Measurements from ENCODE around the gene MNX1.

The MNX1 gene

DNA sequence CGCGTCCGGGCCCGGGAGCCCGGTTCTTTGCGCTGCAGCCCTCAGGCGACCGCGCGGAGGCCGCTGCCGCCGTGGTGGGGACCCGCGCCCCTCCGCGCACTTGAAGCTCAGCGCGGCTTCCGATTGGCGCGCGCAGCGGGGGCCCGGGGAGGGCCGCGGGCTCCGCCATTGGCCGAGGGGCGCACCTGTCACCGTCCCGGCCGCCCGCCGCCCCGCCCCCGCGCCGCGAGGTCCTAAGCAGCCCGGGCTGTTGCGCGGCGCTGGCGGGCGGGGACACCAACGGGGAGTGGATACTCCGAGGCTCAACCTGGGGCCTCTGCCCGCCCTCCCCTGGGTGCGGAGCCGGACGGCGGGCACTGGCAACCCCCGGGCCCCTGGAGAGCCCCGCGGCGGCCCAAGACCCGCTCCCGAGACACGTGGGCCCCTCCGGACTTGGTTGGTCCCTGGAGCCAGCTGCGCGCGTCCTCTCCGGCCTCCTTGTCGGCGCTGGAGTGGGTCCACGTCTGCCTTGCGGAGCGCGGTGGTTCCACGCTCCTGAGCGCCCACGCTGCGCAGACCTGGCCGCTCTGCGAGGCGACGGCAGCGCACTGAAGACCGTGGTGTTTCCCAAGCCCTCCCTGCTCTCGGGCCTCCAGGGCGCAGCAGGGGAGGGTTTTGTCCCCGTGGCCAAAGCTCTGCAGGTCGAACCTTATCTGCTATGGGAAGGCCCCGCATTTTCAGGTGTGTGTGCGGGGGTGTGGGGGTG lies at the start of gene MNX1:
Gene MNX1, minus strand, starts transcription at position 76 of the 745 bp plus-strand sequence. CDS start 313 bp downstream, outside the sequence.
- peak; percentile 35 for DNase-seq

DNA sequence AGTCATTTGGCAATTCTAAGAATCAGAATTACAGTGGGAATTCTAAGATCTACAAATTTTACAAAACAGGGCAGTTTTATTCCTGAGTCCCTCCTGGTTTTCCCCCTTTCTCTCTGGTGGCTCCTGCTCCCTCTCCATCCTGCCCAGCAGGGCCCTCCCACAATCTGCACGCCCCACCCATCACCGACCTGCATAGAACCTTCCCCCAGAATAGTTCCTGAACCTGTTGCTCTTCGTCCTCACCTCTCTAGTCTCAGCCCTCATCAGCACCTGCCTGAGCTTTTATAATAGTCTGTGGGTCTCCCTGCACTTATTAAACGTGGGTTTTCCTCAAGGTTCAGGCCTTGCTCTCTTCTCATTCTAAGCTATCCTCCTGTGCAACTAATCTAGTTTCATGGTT lies 49.1 kb upstream of the MNX1 start:
- no peak for DNase-seq

DNA sequence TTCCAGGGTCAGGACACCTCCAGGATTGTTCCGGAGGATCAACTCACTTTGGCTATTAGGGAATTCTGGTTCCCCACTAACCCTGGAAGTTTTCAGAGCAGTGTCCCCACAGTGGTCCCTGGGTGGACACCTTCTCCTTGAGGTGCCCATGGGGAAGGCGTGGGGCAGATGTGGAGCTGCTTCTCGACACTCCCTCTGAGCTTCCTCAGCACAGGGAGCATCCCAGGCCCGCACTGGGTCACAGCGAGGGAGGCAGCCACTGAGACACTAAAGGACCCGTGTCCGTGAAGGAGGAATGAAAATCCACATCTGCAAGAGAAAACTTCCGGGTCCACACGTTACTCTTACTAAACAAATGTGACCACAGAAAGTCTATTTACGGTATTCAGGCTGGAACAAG lies 48.2 kb upstream of the MNX1 start:
- no peak for DNase-seq

DNA sequence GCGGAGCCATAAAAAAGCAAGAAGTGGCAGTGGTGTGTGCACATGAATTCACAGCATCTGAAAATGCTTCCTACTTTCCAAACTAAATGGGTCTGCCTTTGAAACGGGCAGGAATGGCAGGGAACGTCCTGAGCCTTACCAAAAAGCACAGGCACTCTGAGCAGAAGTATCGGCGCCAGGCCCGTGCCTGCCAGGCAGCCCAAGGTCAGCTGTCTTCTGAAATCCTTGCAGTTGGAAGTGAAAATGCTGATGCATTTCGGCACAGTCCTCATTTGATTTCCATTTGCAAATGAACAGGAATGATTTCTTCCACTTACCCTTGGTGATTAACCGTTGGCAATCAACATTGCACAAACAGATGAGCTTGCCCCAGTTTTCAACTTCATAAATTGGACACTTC lies 47.6 kb upstream of the MNX1 start:
- no peak for DNase-seq

DNA sequence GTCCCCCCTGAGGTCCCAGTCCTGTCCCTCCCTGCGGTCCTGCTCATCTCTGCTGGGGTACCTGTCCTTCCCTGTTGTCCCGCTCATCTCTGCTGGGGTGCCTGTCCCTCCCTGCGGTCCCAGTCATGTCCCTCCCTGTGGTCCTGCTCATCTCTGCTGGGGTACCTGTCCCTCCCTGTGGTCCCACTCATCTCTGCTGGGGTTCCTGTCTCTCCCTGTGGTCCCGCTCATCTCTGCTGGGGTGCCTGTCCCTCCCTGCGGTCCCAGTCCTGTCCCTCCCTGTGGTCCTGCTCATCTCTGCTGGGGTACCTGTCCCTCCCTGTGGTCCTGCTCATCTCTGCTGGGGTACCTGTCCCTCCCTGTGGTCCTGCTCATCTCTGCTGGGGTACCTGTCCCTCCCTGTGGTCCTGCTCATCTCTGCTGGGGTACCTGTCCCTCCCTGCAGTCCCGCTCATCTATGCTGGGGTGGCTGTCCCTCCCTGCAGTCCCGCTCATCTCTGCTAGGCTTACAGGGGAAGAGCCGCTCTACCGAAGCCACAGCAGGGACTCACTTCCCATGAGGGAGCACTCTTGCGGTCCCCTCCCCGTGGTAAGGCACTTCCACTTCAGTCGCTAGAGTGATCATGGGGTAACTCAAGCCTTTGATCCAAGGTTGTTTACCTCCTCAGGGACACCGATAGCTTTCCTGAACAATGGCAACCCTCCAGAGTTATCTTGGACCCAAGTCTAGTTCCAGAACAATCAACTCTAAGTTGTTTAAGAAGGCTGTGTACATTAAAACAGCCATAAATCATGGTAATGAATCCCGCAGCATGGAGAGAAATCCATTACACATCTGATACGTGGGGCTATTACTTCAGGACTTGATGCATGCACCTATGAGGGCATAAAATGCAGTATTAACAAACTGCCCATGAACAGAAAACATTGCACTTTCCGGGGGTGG lies 46.8 kb upstream of the MNX1 start:
- no peak for DNase-seq

DNA sequence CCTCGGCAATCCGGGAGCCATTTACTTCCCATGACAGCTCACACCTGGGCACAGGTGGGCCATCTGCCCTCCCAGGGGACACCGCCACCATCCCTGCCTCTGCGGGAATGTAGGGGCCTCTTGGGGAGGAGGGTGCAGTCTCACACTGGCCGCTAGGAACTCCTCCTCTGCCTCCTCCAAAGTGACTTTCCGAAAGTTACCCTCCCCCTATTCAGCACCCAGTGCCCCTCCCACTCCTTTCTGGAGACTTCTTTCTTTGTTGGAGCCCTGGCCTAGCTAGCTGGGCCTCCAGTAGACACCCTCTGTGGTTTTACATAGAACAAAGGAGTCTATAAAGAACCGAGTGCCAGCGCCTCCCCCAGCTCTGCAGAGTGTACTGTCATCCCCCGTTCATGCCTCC lies 45.8 kb upstream of the MNX1 start:
- DNase-seq, result no peak

DNA sequence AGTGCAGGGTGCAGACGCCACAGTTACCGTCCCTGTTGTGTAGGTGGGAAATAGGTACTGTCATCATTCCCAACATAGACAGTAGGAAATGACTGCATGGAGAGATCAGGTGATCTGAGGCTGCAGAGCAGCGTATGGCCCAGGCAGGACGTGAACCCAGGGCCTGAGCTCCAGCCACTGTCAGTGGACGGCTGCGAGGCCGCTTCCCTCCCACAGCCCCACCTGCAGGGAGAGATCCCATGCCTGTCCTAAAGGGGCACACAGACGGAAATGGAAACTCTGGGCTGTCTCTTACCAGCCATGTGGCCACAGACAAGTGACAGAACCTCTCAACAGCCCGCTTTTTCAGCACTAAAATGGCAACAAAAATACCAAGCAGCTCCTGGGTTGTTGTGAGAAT lies 44.5 kb upstream of the MNX1 start:
- DNase-seq, result no peak

DNA sequence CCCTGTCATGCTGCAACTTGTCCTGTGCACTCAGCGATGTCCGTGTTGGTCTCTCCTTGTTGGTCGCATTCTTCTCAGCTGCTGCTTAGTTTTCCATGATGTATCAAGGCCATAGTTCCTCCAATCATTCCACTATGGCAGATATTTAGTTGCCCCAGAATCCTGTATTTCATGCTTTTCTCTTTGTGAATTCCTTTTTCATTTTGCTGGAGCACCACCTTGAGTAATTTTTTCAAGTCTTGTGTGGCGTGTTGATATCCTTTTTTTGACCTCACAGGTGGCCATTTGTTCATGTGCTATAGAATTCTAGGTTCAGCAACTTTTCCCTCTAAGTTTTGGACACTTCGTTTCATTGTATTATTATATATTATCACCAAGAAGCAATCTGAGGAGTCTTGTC lies 42.7 kb upstream of the MNX1 start:
- no peak for DNase-seq

DNA sequence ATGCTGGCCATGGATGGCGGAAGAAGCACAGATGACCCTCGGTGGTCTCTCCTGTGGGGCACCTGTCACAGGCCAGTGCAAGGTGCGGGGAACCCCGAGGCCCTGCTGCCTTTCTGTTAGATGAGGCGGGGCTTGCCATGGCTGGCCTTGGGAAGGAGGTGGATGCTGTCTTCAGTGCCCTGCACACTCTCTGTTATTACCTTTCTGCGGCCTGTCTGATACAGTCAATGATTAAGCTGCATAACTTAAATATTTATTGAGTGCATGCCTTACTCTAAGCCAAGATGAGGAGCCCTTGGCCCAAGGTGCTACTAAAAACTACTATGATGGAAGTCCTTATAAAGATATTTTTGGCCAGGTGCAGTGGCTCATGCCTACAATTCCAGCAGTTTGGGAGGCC lies 36.7 kb upstream of the MNX1 start:
- no peak for DNase-seq

DNA sequence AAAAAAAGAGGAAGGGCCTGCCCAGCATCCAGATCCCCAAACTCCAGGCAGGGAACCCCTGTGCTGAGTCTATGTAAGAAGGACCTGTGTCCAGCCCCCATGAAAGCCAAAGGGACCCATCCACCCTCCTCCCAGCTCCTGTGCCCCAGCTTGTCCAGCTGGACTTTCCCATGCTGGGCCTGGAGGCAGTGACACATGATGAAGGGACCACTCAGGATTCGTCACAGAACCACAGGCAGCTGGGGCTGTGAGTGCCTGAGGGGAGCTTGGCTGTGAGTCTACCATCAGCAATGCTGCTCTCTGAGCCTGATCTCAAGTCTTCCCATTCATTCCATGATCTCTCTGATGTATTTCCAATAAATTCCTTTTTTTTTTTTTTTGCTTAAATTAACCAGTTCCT lies 36.2 kb upstream of the MNX1 start:
- no peak for DNase-seq

DNA sequence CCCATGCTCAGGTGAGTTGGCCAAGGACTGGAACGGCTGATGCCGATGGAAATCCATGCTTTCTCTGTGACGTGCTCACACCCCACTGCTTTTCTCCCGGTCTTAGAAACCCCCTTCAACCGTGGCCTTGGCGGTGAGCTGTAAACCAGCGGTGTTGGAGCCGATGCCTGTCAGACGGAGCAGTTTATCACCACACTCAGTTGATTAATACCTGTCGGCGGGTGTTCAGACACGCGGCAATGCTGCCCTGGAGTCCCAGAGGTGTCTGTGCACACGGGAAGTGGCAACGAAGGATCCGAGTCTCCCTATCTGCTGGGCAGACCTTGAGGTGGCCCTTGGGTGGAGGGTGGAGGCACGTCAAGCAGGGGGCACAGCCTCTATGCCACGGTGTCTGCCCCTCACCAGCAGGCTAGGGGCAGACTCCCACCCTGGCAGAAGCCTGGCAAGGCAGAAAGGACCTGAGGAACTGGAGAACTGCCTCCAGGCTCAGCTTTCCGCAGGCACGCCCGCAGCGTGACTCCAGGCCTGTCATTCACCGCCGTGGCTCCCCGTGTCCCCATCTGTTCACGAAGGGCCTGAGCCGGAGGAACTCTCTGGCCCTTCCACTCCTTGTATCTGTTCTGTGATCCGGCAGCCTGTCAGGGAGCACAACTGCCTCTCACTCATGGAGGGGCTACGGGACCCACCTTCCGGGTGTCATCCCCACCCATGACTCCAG lies 34.6 kb upstream of the MNX1 start:
- no peak for DNase-seq

DNA sequence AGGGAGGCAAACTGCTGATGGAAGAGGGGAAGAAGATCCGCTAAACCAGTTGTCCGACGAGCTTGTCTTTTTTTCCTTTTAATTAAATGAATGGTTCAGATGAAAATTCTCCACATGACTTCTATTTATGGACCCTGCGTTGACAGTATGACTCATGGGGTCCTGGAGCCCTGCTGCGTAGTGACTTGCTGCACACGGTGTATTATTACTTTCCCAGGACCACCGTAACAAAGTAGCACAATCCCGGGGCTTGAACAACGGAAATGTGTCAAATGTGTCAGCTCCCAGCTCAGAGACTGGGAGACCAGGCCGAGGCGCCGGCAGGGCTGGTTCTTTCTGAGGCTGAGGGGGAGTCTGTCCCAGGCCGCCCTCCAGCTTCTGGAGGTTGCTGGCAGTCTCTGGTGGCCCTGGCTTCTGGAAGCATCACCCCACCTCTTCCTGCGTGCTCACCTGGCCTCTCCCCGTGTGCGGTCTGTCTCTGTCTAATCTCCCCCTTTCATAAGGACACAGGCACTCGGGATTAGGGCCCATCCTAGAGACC lies 33.8 kb upstream of the MNX1 start:
- no peak for DNase-seq

DNA sequence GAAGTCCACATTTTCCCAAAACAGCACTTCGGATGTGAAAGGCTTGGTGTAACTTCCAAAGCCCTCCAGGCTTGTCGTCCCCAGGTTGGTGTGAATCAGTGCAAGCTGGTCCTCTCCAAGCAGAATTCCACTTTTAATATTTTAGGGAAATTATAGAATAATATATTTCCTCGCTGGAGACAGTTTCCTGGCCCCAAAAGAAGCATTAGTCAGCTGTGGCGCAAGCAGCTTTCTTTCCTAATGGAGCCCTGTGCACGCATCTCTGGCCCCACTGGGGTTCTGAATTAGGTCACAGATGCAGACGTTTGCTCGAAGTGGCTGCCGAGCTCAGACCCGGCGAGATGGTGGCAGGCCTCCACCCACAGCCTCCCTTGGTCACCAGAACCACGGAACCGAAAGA lies 33.3 kb upstream of the MNX1 start:
- DNase-seq, result no peak

DNA sequence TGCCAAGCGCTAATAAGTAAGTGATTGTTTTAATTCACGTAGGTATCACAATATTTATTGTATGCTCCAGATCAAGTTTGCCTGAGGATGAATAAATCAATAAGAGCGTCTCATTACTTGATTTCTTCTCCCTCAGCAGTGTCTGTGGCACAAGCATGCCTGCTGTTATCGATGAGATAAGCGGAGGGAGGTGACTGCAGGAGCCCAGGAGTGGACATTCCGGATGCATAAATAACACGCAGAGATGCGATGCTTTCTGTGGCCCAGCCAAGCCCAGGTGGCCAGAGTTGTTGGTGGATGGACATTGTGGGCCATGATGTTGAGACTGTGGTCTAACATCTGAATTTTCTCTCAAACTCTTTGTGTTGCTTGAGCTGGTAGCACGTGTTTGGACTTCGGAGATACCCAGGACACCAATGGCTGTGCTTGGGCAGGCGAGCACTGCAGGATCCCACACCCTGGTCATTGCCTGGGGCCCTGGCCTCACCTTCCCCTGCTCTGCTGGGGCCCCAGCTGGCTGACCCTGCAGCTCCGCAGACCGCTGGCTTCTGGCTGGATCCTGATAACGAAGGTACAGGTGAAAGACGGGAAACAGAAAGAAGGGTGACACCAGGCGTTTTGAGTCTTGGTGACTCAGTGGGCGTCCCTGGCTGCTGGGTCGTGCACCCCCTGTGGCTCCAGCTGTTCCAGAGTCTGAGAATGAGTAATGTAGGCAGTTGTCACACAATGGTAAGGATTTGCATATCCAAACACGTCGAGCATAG lies 31.2 kb upstream of the MNX1 start:
- no peak for DNase-seq

DNA sequence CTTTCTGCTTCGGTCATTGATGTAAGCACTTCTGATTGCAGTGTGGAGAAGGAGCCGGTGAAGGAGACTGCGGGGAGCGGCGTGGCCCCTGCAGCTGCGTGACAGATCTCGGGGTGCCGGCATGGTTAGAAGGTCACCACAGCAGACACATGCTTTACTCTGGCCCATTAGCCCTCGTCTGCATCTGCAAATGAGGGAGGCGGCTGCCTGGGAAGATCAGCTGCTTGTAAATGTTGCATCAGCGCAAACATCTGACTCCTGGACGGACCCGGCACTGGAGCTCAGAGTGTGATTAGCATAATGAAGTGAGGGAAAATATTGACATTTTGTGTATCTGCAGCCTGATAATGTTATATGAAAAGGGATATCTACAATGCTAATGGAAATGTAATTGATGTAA lies 30.5 kb upstream of the MNX1 start:
- no peak for DNase-seq

DNA sequence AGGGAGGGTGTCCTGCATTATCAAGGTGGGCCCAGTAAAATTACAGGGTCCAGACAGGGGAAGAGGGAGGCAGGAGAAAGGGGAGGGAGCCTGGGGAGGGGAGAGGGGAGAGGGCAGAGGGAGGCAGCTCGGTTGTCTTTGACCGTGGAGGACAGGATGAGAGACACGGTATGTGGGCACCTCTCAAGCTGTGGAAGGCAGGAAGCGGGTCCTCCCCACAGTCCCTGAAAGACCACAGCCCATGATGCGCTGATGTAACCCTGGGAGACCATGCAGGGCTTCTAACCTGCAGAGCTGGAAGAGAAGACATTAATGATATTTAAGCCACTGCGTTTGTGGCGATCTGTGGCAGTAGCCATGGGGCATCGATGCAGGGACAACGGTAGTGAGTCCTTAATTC lies 27.2 kb upstream of the MNX1 start:
- DNase-seq, result no peak

DNA sequence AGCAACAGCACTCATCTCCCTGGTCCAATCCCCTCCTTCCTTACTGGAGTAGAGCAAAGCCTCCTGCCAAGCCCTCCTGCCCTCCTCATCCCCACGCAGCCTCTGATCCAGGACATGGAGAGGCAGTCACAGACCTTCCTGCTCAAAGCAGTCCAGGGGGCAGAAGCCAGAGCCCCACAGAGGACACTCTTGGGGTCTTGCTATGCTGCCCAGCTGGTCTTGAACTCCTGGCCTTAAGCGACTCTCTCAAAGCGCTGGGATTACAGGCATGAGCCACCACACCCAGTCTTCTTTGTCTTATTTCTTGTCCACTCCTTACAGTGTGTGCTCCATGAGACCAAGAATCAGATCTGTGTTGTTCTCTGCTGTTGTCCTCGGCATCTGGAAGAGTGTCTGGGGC lies 26.6 kb upstream of the MNX1 start:
- DNase-seq, result no peak

DNA sequence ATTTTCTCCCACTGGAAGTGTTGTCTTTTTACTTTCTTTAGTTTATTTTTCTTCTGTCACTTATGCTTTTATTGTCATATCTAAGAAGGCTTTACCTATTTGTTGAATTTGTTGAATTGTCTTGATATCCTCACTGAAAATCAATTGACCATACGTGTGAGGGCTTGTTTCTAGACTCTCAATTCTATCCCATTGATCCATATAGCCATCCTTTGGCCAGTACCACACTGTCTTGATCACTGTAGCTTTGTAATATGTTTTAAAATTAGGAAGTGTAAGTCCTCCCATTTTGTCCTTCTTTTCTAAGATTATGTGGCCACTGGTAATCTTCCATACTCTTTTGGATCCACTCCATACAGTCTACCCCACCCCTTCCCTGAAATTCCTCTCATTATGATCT lies 25.5 kb upstream of the MNX1 start:
- DNase-seq, result no peak

DNA sequence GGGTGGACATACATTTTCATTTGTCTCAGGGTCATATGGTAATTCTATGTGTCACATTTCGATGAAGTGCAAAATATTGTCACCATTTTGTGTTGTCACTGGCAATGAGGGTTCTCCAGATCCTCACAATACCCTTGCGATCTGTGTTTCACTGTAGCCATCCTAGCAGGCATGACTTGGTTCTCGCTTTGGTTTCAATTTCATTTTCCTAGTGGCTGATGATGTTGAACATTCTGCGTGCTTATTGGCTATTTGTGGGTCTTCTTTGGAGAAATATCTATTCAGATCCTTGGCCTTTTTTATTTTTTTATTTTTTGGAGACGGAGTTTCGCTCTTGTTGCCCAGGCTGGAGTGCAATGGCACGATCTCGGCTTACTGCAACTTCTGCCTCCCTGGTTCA lies 24.8 kb upstream of the MNX1 start:
- no peak for DNase-seq

DNA sequence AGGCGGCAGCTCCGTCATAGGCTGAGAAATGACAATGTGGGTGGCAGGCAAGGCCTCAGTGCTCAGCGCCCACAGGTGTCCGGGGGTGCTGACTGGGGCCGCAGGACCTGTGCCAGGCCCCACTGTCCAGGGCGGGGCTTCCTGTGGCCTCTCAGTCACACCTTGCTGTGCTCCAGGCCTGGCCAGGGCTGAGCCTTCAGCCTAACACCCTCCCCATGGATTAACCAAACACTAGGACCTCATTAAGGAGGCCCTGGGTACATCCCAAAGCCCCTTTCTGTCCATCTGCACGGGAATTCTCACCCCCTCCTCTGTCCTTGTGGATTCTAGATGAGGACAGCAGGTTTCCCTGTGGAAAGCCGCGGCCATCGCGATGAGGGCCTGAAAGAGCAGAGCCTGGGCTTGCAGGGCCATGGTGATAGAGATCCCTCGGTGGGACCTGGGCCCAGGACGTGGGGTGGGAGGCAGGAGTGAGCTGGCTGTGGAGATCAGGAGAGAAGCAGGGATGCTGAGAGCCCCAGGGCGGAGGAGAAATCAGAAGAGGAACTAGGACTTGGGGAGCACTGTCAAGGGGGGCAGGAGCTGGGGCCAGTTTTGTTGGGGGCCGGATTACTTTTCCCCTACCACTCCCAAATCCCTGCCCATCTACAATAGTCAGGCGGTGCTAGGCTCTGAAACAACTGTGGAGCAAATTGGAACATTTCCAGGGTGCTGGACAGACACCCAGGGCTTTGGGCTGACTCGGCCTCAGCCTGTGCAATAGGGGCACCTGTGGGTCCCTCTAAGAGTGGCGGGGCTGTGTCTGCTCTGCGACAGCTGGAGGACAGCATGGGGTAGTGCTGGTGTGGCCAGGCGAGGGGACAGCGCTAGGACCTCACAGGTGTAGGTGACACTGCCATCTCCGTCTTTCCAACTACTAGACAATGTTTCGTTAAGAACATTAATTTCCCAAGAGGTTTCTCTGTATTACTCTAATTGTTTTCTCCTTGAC lies 23.3 kb upstream of the MNX1 start:
- DNase-seq, result no peak

Data from stimulated activated CD4-positive, alpha-beta T cell treated with anti-CD3 and anti-CD28 coated beads, Interleukin-4, amount 100 ng/mL, for 24 hours (primary cell).